NCI-H82 treated with DMSO at 0.1 percent for 48 hours (cell line): ENCODE results near the gene GRK3.
"Not testable (repeated sequence)": the region's sequence is repeated elsewhere in the genome, so short reads cannot be mapped to it uniquely, and the experiment has no call there.

Source experiments
- DNase-seq: peaks from one replicate; lab custom pipeline; 2025; ENCODE audit not compliant: unreplicated experiment; lab: John Stamatoyannopoulos, UW

The GRK3 gene

DNA sequence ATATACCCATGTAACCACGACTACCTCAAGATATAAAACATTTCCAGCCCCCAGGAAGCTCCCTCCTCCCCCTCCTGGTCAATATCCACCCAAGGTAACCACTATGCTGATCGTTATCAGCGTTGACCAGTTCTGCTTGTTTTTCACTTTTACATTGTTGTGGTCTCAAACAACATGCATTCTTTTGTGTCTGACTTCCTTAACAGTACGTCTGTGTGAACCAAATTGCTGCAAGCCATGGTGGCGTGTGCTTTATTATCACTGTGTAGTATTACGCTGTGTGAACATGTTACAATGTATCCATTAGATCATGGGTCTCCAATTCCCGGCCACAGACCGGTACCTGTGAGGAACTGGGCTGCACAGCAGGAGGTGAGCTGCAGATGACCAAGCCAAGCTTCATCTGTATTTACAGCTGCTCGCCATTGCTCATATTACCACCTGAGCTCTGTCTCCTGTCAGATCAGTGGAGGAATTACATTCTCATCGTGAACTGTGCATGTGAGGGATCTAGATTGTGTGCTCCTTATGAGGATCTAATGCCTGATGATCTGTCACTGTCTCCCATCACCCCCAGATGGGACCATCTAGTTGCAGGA is 15.5 kb upstream of the GRK3 start:
- no peak for DNase-seq

DNA sequence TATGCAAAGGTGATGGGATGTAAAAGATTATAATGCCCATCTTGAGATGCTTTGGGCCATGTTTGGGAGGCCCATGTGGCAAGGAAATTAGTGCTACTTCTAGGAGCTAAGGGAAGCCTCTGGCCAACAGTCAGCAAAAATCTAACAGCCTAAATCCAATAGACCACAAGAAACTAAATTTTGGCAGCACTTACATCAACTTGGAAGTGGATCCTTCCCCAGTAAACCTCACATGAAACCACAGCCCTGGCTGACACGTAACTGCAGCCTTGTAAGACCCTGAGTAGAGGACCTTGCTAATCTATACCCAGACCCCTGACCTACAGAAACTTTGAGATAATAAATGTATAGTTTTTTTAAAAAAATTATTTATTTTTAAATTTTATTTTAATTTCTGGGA is 13.1 kb upstream of the GRK3 start:
- DNase-seq = no peak

DNA sequence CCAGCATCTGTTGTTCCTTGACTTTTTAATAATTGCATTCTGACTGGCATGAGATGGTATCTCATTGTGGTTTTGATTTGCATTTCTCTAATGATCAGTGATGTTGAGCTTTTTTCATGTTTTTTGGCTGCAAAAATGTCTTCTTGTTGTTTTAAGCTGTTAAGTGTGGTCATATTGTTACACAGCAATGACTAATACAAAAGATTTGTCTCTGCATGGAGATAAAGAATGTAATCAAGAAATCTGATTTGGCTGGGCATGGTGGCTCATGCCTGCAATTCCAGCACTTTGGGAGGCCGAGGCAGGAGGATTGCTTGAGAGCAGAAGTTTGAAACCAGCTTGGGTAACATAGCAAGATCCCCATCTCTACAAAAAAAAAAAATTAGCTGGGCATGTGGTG is 12.1 kb upstream of the GRK3 start:
- not testable (repeated sequence) for DNase-seq

DNA sequence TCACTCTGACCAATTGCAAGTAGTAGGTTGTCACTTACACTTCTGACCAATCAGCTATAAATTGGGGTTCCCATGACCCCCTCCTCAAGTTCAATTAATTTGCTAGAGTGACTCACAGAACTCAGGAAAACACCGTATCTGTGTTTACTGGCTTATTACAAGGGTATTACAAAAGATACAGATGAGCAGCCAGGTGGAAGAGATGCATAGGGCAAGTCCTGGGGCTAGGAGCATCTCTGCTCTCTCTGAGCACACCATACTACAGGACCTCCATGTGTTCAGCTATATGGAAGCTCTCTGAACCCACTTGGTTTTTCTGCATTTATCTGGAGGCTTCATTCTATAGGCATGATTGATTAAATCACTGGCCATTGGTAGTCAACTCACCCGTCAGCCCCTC is 11.3 kb upstream of the GRK3 start:
- DNase-seq = no peak

DNA sequence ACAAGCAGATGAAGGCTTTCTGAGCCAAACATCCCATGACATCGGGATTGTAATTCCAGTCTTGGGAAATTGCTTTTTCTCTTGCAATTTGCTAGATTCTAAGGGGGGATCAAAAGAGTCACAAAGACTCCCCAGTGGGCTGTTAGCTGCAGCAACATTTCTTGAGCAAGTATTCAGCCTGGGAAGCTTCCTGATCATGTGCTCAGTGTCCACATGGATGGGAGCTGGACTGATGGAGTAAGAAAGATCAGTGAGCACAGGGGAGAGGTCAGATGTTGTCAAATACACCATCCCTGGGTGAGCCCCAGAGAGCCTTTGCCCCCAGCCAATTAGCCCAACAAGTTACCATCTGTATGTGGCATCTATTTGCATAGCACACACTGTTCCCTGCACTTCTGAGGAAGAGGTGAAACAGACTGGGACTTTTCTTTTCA is 10.2 kb upstream of the GRK3 start:
- no peak for DNase-seq

DNA sequence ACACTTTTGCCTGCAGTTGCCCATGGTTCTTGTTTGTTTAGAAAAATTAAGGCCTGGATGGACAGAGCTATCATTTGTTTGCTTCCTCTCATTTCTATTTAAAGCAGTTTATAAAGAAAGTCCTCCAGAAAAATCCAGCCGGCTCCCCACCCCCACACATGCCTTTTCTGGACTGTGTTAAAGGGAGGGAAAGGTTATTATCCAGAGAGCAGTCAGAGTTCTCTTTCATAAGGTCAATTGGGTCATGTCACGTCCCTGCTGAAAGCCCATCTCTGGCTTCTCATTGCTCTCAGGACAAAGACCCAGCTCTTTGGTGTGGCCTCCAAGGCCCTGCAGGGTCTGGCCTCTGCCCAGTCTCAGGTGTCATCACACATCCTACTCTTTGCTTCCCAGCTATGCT is 9.8 kb upstream of the GRK3 start:
- DNase-seq = no peak

DNA sequence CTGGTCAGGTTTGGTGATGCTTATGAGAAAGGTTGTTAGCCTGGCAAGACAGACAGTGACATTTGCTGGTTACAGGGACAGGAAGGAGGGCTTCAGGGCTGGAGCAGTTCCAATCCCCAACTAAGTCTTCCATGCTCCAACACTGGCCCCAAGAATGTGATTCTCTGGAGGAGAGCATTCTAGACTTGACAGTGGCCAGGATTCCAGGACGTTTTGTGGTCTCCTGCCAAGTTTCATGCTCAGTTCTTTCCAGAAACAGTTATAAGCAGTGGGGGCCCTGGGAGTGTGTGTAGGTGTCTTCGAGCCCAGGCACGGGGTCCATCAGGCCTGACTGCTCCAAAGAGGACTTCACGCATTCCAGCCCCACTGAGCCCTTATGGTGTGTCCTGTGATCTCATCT is 8.9 kb upstream of the GRK3 start:
- no peak for DNase-seq

DNA sequence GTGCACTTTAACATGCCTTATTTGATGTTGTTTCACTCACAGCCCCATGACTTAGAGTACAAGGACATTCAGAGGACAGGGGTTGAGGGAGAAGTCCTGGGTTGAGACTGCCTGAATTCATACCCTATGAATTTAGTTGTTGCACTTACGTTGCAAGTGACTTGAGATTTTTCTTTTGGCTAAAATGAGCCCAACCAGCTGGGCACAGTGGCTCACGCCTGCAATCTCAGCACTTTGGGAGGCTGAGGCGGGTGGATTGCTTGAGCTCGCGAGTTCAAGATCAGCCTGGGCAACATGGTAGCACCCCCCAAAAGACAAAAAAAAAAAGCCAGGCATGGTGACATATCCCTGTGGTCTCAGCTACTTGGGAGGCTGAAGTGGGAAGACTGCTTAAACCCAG is 7.3 kb upstream of the GRK3 start:
- no peak for DNase-seq

DNA sequence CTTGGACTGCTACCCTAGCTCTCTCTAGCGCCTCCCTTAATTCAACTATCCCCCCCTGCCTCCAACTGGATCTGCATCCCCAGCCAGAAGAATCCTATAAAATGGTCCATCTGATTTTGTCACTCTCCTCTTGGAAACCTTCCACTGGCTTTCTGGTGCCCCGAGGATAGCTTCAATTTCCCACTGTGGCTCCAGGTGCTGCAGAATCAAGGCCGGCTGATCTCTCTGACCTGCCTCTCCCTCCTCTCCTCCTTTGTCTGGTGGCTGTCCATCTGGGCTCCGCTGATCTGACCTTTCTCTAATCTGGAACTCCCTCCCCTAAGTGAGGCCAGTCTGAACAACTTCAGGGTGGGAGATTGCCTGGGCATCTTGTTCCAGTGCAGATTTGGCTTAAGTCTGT is 6.1 kb upstream of the GRK3 start:
- no peak for DNase-seq

DNA sequence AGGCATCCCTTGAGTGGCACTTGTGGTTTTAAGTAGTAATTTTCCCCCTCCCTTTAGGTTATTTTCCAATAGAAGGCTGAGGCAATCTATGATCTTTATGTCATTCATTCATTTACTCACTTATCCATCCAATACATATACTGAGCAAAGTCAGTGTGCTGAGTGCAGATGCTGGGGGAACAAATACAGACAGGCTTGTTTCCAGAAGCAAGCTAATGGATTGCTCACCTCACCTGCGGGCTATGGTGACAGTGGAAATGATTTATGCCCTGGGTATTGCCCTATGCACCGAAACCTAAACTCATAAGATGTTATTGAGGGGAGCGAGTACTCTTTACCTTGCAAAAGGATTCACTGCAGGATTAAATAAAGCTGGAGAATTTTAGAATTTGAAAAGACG is 4.6 kb upstream of the GRK3 start:
- DNase-seq = not testable (repeated sequence)

DNA sequence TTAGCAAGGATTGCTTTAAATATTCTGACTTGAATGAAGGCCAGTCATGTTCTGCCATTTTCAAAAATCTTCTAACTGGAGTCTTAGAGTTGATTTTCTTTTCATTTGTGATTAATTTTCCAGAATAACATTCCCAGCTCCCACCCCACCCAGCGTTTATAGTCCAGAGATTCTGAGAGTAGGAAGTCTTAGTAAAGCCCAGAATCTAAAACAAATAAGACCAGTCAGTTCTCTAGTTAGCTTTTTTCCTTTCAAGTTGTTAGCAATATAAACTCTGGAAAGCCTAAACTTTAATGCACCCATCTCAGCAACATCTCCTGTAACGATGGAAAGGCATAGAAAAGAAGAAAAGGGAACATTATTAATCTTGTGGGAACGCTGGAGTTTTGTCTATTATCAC is 3.3 kb upstream of the GRK3 start:
- DNase-seq = not testable (repeated sequence)

DNA sequence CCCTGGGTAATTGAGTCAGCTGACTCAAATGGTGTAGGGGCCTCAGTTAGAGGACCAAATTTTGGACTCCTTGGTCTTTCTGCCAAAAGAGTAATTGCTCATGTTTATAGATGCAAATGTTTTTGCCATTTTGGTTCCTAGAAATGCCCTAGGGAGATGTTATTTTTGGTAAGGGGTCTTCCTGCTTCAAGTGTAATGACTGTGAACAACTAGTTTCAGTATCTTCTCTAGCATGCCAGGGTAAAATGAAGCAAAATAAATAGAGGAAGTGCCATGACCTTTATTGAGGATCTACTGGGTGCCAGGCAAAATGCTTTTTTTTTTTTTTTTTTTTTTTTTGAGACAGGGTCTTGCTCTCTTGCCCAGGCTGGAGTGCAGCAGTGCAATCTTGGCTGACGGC is 2.5 kb upstream of the GRK3 start:
- not testable (repeated sequence) for DNase-seq

DNA sequence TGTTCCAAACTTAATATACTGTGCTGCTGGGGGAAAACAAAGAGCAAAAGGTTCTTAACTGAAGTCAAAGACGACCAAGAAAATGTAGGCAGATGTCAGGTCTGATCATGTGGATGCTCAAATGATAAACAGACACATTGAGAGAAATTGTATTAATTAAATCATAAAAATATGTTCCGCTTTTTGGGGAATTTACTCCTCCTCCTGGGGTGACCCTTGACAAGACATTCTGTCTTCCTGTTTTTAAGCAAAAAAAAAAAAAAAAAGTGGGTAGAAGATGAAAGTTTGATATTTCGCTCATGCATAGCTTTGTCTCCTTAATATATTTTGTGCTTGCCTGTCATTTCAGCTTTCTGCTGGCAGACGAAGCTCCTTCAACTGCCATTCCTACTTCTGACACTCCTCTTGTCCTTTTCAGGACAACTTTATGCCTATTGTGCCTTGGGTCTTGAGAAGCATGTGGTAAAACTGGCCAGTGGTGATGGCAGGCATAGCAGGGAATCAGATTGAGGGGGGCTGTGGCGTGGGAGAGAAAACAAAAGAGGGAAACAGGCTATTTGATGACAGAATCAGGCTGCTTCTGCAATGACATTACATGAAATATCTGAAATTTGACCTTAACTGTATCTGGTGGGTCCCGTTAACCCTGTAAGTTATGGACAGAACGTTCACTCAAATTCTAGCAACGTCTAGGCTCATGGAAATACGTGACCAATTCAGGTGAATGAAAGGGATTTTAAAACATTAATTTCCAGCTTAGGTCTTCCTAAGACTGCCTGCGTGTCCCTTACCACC is 1.3 kb upstream of the GRK3 start:
- DNase-seq = not testable (repeated sequence)

DNA sequence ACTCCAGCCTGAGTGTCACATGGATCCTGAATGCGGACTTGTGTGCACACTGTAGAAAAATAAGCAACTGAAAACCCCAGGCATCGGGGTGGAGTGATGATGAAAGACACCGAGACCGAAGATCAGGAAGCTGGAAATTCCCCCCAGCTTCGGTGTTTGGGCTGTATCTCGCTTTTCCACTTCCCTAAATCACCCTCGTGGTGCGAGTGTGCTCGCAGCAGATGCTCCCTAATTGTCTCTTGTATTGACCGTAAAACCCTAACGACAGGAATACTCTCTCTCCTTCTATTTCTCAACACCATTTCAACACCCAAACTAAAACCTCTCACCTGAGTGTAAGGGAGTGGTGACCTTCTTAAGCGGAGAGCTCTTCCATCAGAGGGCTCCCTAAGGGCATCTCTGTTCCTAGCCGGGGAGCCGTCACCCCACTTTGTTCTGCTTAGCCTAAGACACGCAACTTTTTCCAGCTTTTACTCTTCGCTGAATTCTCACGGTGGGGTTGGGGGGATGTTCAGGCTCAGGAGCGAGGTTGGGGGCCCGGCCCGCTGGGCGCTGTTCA is 635 bp upstream of the GRK3 start:
- no peak for DNase-seq

DNA sequence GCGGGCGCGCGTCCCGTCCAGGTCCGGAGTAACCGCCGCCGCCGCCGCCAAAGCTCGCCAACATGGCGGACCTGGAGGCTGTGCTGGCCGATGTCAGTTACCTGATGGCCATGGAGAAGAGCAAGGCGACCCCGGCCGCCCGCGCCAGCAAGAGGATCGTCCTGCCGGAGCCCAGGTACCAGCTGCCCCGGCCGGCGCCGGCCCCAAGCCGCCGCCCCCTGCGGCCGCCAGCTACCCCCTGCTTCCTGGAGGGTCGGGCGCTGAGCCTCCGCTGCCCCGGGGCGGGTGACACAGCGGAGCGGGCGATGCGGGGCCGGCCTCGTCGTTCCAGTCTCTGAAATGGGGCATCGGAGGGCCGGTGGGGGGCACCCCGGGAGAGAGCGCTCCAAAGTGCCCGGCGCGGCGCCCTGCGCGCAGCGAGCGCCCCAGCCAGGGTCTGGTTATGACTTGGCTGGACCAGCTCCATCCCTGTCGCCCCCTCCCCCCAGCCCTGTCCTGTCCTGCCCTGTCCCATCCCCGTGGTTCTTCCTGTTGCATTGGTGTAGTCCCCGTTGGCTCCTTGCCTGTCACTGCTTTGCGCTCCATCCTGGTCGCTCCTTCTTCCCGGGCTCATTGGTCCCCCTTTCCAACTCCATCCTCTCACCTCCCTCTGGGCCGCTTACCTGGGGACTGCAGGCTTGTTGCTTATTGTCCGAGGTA is 653 bp downstream of the GRK3 start:
- no peak for DNase-seq

DNA sequence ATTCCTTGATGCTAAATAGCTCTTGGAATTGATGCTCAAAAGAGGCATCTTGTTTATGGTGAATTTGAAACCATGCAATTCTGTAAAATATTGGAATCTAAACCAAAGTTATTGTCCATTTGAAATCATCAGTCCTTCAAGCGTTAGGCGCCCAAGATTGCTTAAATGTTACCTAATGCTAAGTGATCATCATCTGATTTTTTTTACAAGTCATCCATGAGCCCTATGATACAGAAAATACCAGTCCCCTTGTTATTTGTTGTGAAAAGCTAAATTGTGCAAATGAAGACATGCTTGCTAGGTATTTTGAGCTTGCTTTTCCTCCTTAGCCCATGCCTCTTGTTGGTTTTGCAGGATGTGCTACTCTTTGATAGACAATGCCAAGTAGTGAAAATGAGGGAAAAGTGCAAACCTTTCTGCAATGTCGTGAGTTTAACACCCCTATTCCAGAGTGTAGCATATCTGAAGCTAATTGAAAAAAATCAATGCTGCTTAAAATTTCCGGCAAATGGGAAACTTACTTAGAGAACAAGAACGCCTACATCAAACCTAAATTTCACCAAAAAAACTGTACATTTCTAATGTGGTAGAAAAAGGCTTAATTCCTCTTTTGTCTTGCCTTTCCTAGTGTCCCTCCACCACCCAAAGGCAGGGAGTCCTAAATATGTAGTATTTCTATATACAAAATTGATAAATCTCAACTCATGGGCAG is 1.9 kb downstream of the GRK3 start:
- DNase-seq = no peak

DNA sequence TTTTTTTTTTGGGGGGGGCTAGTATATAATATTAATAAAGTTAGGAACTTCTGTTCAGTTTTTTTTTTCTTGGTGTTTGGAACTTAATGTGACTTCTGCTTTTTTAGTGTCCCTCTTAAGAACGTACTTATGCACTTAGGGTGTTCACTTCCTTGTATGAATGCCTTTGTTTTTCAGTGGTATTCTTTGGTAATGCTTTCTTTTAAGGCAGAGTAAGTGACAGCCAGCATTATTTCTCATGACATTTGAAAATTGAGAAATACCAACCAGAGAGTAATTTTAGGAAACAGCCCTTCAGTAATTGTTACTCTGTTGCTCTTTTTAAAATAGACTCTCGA is 2.4 kb downstream of the GRK3 start:
- DNase-seq = no peak

DNA sequence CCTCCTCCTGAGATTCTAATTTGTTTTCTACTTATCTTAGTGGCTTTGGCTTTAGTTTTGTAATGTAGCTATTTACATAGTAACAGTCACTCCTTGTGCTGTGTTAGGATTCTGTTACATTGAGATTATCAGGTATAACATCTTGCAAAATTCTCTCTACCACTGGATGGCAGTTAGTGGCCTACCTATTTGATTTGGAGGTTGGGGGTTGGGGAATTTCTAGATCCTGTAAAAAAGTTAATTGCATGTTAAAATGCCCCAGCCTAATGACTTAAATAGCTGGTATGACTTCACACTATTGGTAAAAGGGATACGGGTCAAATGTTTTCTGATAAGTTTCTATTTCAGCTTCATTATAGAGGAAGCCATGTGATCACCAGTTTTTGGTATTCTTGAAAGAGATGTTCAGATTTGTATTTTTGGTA is 2.8 kb downstream of the GRK3 start:
- DNase-seq = no peak

DNA sequence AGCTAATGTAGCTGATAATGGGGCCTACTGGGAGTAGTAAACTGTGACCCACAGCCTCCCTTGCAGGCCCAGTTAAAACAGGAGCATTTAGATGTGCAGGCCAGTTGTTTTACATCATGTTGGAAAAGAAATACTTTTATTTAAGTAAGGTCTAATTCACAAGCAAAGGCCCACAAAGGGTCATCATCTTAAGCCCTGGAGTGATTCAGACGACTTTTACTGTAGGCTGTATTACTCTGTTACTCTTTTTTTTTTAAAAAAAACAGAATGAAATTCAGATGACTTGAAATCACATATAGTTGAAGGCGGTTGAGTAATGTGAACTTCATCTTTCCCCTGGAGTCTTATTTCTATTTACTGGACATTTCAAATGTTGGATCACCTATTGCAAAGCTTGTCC is 3.6 kb downstream of the GRK3 start:
- DNase-seq = not testable (repeated sequence)

DNA sequence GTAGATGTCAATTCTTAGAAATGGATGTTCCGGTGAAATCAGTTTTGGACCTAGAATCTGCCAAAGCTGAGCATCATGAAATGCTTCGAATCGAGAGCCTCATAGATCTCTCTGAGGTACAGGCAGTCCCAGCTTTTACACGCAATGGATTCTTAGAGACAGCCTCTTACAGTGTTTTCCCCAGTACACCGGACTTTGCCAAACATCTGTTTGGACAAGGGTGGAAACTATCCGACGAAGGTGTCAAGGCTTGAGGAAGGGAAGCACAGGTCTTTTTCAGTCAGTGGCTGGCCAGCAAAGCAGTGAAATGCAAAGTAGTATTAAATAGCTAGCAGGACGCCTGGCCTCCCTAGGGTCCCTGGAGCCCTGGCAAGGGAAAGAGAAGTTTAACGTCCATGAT is 4.9 kb downstream of the GRK3 start:
- no peak for DNase-seq

DNA sequence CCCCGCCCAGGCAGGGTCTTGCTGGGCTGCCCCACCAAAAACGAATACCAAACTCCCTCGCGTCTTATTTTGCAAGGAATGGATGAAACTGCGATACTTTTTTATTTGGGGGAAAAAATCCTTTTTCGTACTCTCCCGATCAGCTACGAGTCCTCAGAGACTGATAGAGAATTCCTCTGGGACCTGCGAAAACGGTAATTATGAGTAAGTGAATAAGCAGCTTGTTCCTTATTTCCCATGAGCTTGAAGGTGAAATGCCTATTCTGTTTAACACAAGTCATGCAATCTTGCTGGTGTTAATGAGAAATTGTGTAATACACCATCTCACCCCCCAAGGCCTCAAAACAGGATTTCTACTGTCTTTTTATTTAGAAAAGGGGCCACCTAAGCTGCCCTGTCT is 5.5 kb downstream of the GRK3 start:
- DNase-seq = no peak
